ENCODE measurements around the gene PDZD2. TPM values are rescaled to one million over a fixed set of nuclear protein-coding genes. Genes with fewer than 3 reads are reported as not detected.

Gene PDZD2
- total RNA-seq, 4 donors from 2014 or later, result 2.8 to 5.3 (median 4.0) TPM

DNA sequence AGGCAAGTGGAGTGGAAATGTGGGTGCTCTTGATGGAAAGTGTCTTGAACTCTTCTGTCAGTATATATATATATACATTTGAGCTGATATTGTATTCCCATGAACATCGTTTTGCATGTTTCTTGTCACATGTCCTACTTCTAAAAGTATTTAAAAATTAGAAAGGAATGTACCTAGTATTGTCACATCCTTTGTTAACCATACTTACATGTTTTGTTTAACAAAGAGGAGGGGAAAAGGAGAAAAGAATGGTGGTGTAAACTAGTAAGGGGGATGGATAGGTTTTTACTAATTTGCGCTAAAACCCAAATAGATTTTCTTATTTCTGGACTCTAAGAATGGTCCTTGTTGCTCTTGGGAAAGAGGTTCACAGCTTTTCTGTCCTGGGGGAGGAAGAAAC, 353.4 kb downstream of the PDZD2 start:
- intact Hi-C loops (cut with DNase I; ENCODE audit: low total_unique reads), result no loop called here
- Histone ChIP-seq H3K27me3 (no peaks in the 10 kb centered on the region), H3K27ac (no peak overlapping the region), H3K4me3 (no peak overlapping the region), H3K4me1 (no peaks in the 10 kb centered on the region), H3K36me3 (no peaks in the 10 kb centered on the region), H3K9me3 (no peaks in the 10 kb centered on the region)
- ATAC-seq (no peak), DNase-seq (no peak)
- in situ Hi-C loops (cut with MboI; ENCODE audit: low sequenced_read_pairs in 4 of 4), result no loop called here
- TF ChIP-seq, protein P1, sequence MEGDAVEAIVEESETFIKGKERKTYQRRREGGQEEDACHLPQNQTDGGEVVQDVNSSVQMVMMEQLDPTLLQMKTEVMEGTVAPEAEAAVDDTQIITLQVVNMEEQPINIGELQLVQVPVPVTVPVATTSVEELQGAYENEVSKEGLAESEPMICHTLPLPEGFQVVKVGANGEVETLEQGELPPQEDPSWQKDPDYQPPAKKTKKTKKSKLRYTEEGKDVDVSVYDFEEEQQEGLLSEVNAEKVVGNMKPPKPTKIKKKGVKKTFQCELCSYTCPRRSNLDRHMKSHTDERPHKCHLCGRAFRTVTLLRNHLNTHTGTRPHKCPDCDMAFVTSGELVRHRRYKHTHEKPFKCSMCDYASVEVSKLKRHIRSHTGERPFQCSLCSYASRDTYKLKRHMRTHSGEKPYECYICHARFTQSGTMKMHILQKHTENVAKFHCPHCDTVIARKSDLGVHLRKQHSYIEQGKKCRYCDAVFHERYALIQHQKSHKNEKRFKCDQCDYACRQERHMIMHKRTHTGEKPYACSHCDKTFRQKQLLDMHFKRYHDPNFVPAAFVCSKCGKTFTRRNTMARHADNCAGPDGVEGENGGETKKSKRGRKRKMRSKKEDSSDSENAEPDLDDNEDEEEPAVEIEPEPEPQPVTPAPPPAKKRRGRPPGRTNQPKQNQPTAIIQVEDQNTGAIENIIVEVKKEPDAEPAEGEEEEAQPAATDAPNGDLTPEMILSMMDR (IDR thresholded peaks at IDR 0.05 in 4 of 5, conservative IDR thresholded peaks at IDR 0.05 in 1 of 5), result no peak
- TF ChIP-seq POLR2A (IDR thresholded peaks at IDR 0.05), result no peak

DNA sequence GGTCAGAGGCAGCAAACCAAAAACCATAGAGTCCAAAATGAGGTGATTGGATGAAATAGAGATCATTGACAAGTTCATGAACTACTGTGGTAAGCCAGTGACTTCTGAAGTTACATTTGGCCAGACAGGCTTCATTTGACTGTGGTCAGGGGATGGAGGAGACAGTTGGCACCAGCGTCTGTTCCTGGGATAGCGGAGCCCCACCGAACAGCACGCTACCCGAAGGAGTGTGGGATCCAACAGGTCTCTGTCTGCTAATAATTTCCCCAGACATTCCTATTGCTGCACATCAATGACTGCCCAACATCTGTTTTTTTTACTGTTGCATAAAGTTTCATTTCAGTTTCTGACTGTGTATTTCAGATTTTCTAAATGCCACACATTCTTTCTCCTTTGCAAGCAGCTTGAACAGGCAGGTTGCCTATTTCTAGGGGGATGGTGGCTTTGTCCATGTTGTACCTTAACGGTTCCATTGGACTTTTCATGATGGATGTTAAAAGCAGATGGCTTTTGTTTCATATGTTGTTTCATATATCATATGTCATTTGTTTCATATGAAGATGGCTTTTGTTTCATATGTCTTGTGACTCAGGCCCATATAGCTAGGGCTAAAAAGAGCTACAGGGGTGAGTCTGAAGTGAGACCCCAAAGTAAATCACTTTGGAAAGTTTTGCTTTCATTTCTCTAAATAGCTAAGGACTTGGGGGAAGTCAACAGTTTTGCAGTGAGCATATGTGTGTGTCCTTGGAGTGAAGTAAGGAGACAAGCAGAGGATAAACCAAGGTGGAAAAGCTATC, 354.4 kb downstream of the PDZD2 start:
- Histone ChIP-seq H3K27me3 (no peaks in the 10 kb centered on the region), H3K36me3 (no peaks in the 10 kb centered on the region), H3K4me3 (no peak overlapping the region), H3K9me3 (no peaks in the 10 kb centered on the region), H3K4me1 (no peaks in the 10 kb centered on the region), H3K27ac (no peak overlapping the region)
- intact Hi-C loops (cut with DNase I; ENCODE audit: low total_unique reads) (no loop called here), in situ Hi-C loops (cut with MboI; ENCODE audit: low sequenced_read_pairs in 4 of 4) (no loop called here)
- ATAC-seq (no peak), DNase-seq (no peak)
- no peak for TF ChIP-seq POLR2A (IDR thresholded peaks at IDR 0.05)

DNA sequence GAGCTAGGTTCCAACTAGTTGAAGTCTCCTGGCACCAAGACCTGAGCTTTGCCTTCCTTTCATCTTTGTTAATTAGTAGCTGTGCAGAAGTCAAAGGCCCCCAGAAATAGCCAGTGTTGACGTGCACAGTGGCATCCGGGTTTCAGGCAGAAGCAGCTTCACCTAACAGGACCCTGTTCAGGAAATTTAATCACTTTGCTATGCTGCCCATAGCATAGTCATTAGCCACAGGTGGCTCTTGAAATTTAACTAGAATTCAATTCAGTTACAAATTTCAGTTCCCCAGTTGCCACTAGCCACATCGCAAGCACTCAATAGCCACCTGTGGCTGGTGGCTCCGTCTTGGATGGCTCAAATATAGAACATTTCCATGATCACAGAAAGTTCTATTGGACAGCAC, 356.1 kb downstream of the PDZD2 start:
- ATAC-seq (no peak), DNase-seq (no peak)
- H3K27me3 ChIP-seq, result no peaks in the 10 kb centered on the region
- H3K4me3 ChIP-seq, result no peak overlapping the region
- in situ Hi-C loops (cut with MboI; ENCODE audit: low sequenced_read_pairs in 4 of 4) (no loop called here), intact Hi-C loops (cut with DNase I; ENCODE audit: low total_unique reads) (no loop called here)
- TF ChIP-seq, protein P1 (IDR thresholded peaks at IDR 0.05 in 4 of 5, conservative IDR thresholded peaks at IDR 0.05 in 1 of 5), result no peak
- no peak overlapping the region for H3K27ac ChIP-seq
- no peaks in the 10 kb centered on the region for H3K9me3 ChIP-seq
- H3K36me3 ChIP-seq, result no peaks in the 10 kb centered on the region
- no peaks in the 10 kb centered on the region for H3K4me1 ChIP-seq

DNA sequence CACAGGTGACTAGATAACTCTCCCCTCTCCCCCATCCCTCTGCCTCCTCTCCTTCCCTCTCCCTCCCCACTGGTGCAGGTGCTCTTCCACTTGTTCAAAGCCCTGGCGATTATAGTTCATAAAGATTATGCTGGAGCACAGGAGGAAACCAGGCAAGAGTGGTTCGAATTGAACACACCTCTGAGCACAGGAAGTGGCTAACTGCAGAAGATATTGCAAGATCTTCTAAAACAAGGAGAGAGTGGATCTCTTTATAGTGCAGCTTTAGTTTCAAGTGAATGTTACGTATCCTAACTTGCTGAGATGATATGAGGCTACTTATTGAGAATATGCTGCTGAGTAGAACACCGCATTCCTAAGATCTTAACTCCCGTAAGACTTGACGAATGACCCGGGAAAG, 356.8 kb downstream of the PDZD2 start:
- in situ Hi-C loops (cut with MboI; ENCODE audit: low sequenced_read_pairs in 4 of 4) (no loop called here), intact Hi-C loops (cut with DNase I; ENCODE audit: low total_unique reads) (no loop called here)
- Histone ChIP-seq H3K9me3 (no peaks in the 10 kb centered on the region), H3K4me3 (no peak overlapping the region), H3K27ac (no peak overlapping the region), H3K4me1 (no peaks in the 10 kb centered on the region), H3K27me3 (no peaks in the 10 kb centered on the region), H3K36me3 (no peaks in the 10 kb centered on the region)
- ATAC-seq (no peak), DNase-seq (no peak)
- TF ChIP-seq, protein P1 (IDR thresholded peaks at IDR 0.05 in 4 of 5, conservative IDR thresholded peaks at IDR 0.05 in 1 of 5), result no peak
- TF ChIP-seq POLR2A (IDR thresholded peaks at IDR 0.05), result no peak

DNA sequence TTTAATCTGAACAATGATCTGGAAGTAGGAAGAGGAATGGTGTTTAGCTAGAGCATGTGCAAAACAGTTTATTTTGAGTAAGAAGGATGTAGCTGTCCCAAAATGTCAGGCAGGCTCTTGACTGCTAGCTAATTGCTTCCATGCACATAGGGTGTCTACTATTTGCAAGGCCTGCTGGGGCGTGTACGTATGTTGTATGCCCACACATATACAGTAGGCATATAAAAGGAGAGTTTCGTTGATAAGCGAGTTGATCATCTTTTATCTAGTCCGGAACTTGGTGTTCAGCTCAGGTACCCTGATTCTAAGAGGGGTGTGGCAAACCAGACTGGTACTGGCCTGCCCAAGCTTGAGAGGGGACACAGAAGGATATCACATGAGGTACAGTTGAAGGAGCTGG, 358.0 kb downstream of the PDZD2 start:
- H3K4me1 ChIP-seq, result no peaks in the 10 kb centered on the region
- ATAC-seq (no peak), DNase-seq (no peak)
- H3K4me3 ChIP-seq, result no peak overlapping the region
- H3K36me3 ChIP-seq, result no peaks in the 10 kb centered on the region
- in situ Hi-C loops (cut with MboI; ENCODE audit: low sequenced_read_pairs in 4 of 4) (no loop called here), intact Hi-C loops (cut with DNase I; ENCODE audit: low total_unique reads) (no loop called here)
- H3K27me3 ChIP-seq, result no peaks in the 10 kb centered on the region
- H3K27ac ChIP-seq, result no peak overlapping the region
- H3K9me3 ChIP-seq, result no peaks in the 10 kb centered on the region
- TF ChIP-seq, protein P1 (IDR thresholded peaks at IDR 0.05 in 4 of 5, conservative IDR thresholded peaks at IDR 0.05 in 1 of 5), result no peak
- no peak for TF ChIP-seq POLR2A (IDR thresholded peaks at IDR 0.05)

Data from gastrocnemius medialis (tissue), 4 donors.